Progenitor cell of endocrine pancreas (in vitro differentiated cells): ENCODE data around the gene NFIX. TPM values are rescaled to one million over a fixed set of nuclear protein-coding genes. Genes with fewer than 3 reads are reported as not detected.

Experiments used
- DNase-seq: peaks from one replicate; pipeline ENCODE4 v3.0.0; 2021; ENCODE audit warnings: low spot score; ENCODE audit not compliant: unreplicated experiment
- H3K27ac Mint-ChIP-seq: 2 replicates; pipeline ENCODE4 v1.8.0; 2021; ENCODE audit warnings: mild to moderate bottlenecking, moderate library complexity, mixed read lengths
- H3K27me3 Mint-ChIP-seq: 2 replicates; pipeline ENCODE4 v1.8.0; 2021; ENCODE audit warnings: mixed read lengths
- H3K36me3 Mint-ChIP-seq: 2 replicates; pipeline ENCODE4 v1.8.0; 2022; ENCODE audit warnings: mixed read lengths; ENCODE audit not compliant: insufficient read depth
- H3K4me1 Mint-ChIP-seq: 2 replicates; pipeline ENCODE4 v1.8.0; 2021; ENCODE audit warnings: low read depth, mixed read lengths
- H3K4me3 Mint-ChIP-seq: 2 replicates; pipeline ENCODE4 v1.8.0; 2021; ENCODE audit warnings: low read depth, mild to moderate bottlenecking, moderate library complexity, mixed read lengths
- H3K9me3 Mint-ChIP-seq: 2 replicates; pipeline ENCODE4 v1.8.0; 2021; ENCODE audit warnings: low read depth, mixed read lengths
- CTCF ChIP-seq: fragments of 200-600 bp; sonication (generic); IDR thresholded peaks from one replicate; pipeline ENCODE4 v1.5.0; 2021; ENCODE audit warnings: antibody characterized with exemption, mild to moderate bottlenecking; ENCODE audit not compliant: unreplicated experiment
- total RNA-seq: library from RNA; stranded (reverse); gene quantifications from 2 replicates; pipeline ENCODE4 v1.2.1, GENCODE V29; 2021

The NFIX gene
- total RNA-seq, 1 donor from 2014 or later: 0.46 TPM

GRCh38 chr19:13122980-13123957, 128.0 kb downstream of the NFIX start:
- Mint-ChIP-seq H3K4me3 (no peak overlapping the region), H3K9me3 (no peaks in the 10 kb centered on the region), H3K36me3 (peaks cover 2% of the 10 kb centered on the region), H3K4me1 (peaks cover 19% of the 10 kb centered on the region), H3K27ac (no peak overlapping the region), H3K27me3 (no peaks in the 10 kb centered on the region)
- DNase-seq: no peak
- no peak for TF ChIP-seq CTCF

- Mint-ChIP-seq H3K9me3 (no peaks in the 10 kb centered on the region), H3K27me3 (no peaks in the 10 kb centered on the region), H3K4me1 (peaks cover 16% of the 10 kb centered on the region), H3K4me3 (no peak overlapping the region), H3K36me3 (peaks cover under 1% of the 10 kb centered on the region), H3K27ac (peak overlapping the region; percentile 82)
- no peak for DNase-seq
- no peak for TF ChIP-seq CTCF
Measured at GRCh38 chr19:13127051-13127450, 131.8 kb downstream of the NFIX start.

- no peak for DNase-seq
- H3K9me3 Mint-ChIP-seq: no peaks in the 10 kb centered on the region
- no peak overlapping the region for H3K4me3 Mint-ChIP-seq
- H3K27me3 Mint-ChIP-seq: no peaks in the 10 kb centered on the region
- peak overlapping the region; percentile 87 for H3K27ac Mint-ChIP-seq
- TF ChIP-seq CTCF: no peak
- H3K36me3 Mint-ChIP-seq: no peaks in the 10 kb centered on the region
- peaks cover 15% of the 10 kb centered on the region for H3K4me1 Mint-ChIP-seq
Measured at GRCh38 chr19:13127811-13128575, 132.7 kb downstream of the NFIX start.

GRCh38 chr19:13128583-13128982, 133.3 kb downstream of the NFIX start:
- H3K4me3 Mint-ChIP-seq: no peak overlapping the region
- no peaks in the 10 kb centered on the region for H3K27me3 Mint-ChIP-seq
- H3K27ac Mint-ChIP-seq: peak overlapping the region; percentile 87
- DNase-seq: no peak
- no peaks in the 10 kb centered on the region for H3K36me3 Mint-ChIP-seq
- TF ChIP-seq CTCF: no peak
- no peaks in the 10 kb centered on the region for H3K9me3 Mint-ChIP-seq
- peaks cover 15% of the 10 kb centered on the region for H3K4me1 Mint-ChIP-seq

GRCh38 chr19:13129384-13129783, 134.1 kb downstream of the NFIX start:
- no peaks in the 10 kb centered on the region for H3K36me3 Mint-ChIP-seq
- no peak overlapping the region for H3K4me3 Mint-ChIP-seq
- no peak for DNase-seq
- TF ChIP-seq CTCF: no peak
- no peak overlapping the region for H3K27ac Mint-ChIP-seq
- H3K4me1 Mint-ChIP-seq: peaks cover 15% of the 10 kb centered on the region
- H3K9me3 Mint-ChIP-seq: no peaks in the 10 kb centered on the region
- H3K27me3 Mint-ChIP-seq: no peaks in the 10 kb centered on the region
